ENCODE data around the gene SYNGR1.

Gene SYNGR1

GRCh38 chr22:39429186-39429585 is 79.4 kb downstream of the SYNGR1 start:
- no peak for DNase-seq (ENCODE audit: low read depth)

GRCh38 chr22:39429916-39430575 is 80.3 kb downstream of the SYNGR1 start:
- no peak for DNase-seq (ENCODE audit: low read depth)

GRCh38 chr22:39430576-39431150 is 80.9 kb downstream of the SYNGR1 start:
- no peak for DNase-seq (ENCODE audit: low read depth)

GRCh38 chr22:39431216-39431801 is 81.5 kb downstream of the SYNGR1 start:
- no peak for DNase-seq (ENCODE audit: low read depth)

GRCh38 chr22:39431821-39432251 is 82.0 kb downstream of the SYNGR1 start:
- DNase-seq (ENCODE audit: low read depth): no peak

GRCh38 chr22:39432361-39432811 is 82.6 kb downstream of the SYNGR1 start:
- no peak for DNase-seq (ENCODE audit: low read depth)

GRCh38 chr22:39433476-39434242 is 83.9 kb downstream of the SYNGR1 start:
- no peak for DNase-seq (ENCODE audit: low read depth)

- DNase-seq (ENCODE audit: low read depth): no peak
These were observed 84.5 kb downstream of the SYNGR1 start for GRCh38 chr22:39434243-39434653.

GRCh38 chr22:39434721-39435120 is 84.9 kb downstream of the SYNGR1 start:
- DNase-seq (ENCODE audit: low read depth): no peak

Measured in CMK (cell line).